SK-N-MC (cell line): ENCODE data around the gene GRID2.

ENCODE experiments used
- EZH2 ChIP-seq: fragments of 200-600 bp; sonication (generic); IDR thresholded peaks from one replicate; pipeline ENCODE4 v1.6.1; 2017; ENCODE audit warnings: antibody characterized with exemption
- FOXP2 ChIP-seq: optimal IDR thresholded peaks from 2 replicates; pipeline ENCODE3; 2011; ENCODE audit warnings: mild to moderate bottlenecking, moderate library complexity; ENCODE audit not compliant: insufficient read depth; ENCODE audit errors: extremely low read length, control extremely low read depth

DNA sequence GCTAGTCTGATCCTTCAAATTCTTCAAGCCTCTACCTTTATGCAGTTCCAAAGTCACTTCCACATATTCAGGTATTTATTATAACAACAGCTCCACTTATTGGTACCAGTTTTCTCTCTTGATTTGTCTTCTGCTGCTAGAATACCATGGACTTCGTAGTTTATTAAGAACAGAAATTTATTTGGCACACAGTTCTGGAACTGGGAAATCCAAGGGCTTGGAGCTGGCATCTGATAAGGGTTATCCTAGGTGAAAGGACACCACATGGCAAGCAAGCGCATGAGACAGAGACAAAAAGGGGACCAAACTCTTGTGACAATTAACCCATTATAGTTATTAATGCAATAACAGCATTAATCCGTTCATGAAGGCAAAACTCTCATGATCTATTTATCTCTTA is 924.3 kb downstream of the GRID2 start:
- TF ChIP-seq FOXP2: no peak
- no peak for TF ChIP-seq EZH2
